BE2C (cell line): ENCODE results near the gene ECD.

Source experiments
- DNase-seq: peaks from one replicate; pipeline ENCODE4 v3.0.0-alpha.2; 2020
- H3K27me3 ChIP-seq: fragments of 250-450 bp; sonication (Bioruptor Pico); 2 replicates; pipeline ENCODE4 v1.5.1; 2020; ENCODE audit warnings: mild to moderate bottlenecking
- H3K36me3 ChIP-seq: fragments of 250-450 bp; sonication (Bioruptor Pico); 2 replicates; pipeline ENCODE4 v1.5.1; 2020; ENCODE audit warnings: mild to moderate bottlenecking
- H3K4me1 ChIP-seq: fragments of 250-450 bp; sonication (Bioruptor Pico); 2 replicates; pipeline ENCODE4 v1.5.1; 2020
- H3K4me3 ChIP-seq: 2 replicates; pipeline ENCODE4 v1.5.1; 2011; ENCODE audit warnings: low read depth, low read length
- H3K9me3 ChIP-seq: fragments of 250-450 bp; sonication (Bioruptor Pico); 2 replicates; pipeline ENCODE4 v1.5.1; 2020
- TF ChIP-seq, protein P1 (sequence below): IDR thresholded peaks from 2 replicates; pipeline ENCODE4 v1.5.1; 2012; ENCODE audit warnings: mild to moderate bottlenecking, low read depth, low read length

Gene ECD

DNA sequence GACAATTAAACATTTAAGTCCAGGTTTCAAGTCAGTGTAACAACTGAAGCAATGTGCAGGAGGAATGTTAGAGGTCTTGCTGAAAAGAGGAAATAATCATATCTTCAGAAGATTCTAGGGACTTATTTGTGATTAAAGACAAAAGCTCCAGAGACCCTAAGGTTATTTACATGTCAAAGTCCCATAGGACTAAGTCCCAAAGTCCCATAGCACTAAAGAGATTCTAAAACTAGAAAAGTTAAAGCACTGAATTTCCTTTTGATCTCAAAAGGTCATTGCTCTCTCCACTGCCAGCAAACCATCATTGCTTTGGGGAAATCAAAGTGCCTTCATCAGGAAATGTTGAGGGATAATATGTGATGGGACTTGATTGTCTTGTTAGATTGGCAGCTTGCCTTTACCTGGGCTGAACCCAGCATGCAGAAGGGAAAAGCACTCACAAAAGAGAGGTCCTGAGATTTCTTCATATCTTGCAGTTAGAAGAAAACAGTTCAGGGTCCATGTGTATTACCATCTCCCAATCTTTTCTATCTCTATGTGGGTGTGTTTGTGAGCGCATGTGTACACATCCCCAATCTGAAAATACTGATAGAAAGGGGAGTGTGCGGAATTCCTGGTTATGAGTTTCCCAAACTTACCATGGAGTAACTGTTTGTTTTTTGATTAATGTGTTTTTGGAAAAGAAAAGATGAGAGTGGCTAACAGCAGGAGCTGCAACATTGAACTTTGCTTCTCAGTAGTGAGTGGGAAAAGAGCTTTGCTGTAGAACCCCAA lies 35.7 kb downstream of the ECD start:
- Histone ChIP-seq H3K36me3 (peaks cover 52% of the 10 kb centered on the region), H3K9me3 (no peaks in the 10 kb centered on the region), H3K4me3 (no peak overlapping the region), H3K27me3 (no peaks in the 10 kb centered on the region), H3K4me1 (no peaks in the 10 kb centered on the region)
- TF ChIP-seq, protein P1, sequence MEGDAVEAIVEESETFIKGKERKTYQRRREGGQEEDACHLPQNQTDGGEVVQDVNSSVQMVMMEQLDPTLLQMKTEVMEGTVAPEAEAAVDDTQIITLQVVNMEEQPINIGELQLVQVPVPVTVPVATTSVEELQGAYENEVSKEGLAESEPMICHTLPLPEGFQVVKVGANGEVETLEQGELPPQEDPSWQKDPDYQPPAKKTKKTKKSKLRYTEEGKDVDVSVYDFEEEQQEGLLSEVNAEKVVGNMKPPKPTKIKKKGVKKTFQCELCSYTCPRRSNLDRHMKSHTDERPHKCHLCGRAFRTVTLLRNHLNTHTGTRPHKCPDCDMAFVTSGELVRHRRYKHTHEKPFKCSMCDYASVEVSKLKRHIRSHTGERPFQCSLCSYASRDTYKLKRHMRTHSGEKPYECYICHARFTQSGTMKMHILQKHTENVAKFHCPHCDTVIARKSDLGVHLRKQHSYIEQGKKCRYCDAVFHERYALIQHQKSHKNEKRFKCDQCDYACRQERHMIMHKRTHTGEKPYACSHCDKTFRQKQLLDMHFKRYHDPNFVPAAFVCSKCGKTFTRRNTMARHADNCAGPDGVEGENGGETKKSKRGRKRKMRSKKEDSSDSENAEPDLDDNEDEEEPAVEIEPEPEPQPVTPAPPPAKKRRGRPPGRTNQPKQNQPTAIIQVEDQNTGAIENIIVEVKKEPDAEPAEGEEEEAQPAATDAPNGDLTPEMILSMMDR: no peak
- no peak for DNase-seq

DNA sequence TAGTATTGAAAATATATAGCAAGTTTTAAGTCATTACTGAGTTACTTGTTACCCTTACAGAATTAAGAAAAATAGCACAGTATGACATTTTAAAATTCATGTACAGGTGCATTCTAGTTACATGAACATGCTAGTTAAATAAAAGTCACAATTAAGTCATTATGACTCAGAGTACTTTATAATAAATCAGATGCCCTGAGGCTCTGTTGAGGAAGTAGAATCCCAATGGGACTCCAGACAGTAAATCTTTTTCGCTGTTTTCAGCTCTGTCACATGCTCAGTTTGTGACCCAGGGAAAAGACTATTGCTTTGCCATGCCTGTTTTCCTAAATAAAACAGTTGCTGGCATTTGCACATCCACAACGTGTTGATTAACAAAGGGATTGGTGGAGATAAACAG lies 36.5 kb downstream of the ECD start:
- DNase-seq: no peak

DNA sequence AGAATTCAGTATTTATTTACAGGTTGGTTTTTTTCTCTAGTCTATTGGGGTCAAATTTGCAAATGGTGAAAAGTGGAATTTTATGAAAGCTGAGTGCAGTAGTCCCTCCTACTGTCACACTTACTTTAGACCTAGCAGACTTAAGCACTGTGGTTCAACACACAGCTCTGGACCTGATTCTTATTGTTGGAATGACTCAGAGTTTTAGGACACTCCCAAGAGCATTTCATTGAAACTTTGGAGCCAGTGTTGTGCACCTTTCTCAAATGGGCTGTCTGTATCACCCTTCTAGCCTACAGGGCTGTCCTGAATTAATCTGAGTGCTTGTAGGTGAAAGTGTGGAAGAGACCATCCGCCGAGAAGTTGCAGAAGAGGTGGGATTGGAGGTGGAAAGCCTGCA lies 41.5 kb downstream of the ECD start:
- TF ChIP-seq, protein P1: no peak
- no peaks in the 10 kb centered on the region for H3K9me3 ChIP-seq
- DNase-seq: no peak
- H3K4me1 ChIP-seq: no peaks in the 10 kb centered on the region
- no peaks in the 10 kb centered on the region for H3K27me3 ChIP-seq
- H3K4me3 ChIP-seq: no peak overlapping the region
- peaks cover 11% of the 10 kb centered on the region for H3K36me3 ChIP-seq

More for the DNA sequence above, 36.5 kb downstream of the ECD start:
- Histone ChIP-seq H3K4me3 (no peak overlapping the region), H3K9me3 (no peaks in the 10 kb centered on the region), H3K36me3 (peaks cover 49% of the 10 kb centered on the region), H3K4me1 (no peaks in the 10 kb centered on the region), H3K27me3 (no peaks in the 10 kb centered on the region)
- TF ChIP-seq, protein P1: no peak

DNA sequence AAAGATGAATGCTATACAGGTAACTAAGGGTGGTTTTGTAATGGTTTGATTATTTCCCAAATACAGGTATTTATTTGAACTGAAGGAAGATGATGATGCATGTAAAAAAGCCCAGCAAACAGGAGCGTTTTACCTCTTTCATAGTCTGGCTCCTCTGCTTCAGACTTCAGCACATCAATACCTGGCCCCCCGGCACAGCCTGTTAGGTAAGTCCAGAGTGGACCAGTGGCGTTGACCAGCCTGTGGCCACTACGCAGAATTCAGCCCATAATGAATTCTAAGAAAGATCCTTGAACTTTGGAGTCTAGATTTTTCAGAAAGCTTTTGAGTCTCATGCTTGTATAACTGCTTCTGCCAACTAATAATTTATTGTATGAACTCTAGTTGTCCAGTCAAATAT lies 47.9 kb downstream of the ECD start:
- TF ChIP-seq, protein P1: no peak
- H3K36me3 ChIP-seq: no peaks in the 10 kb centered on the region; the same call in none of the 2 replicates
- no peaks in the 10 kb centered on the region for H3K4me1 ChIP-seq
- H3K9me3 ChIP-seq: no peaks in the 10 kb centered on the region
- no peak overlapping the region for H3K4me3 ChIP-seq
- no peaks in the 10 kb centered on the region for H3K27me3 ChIP-seq
- no peak for DNase-seq

- no peaks in the 10 kb centered on the region for H3K4me1 ChIP-seq
- TF ChIP-seq, protein P1: no peak
- no peak for DNase-seq
Observed at GRCh38 chr10:73119457-73119856, 48.4 kb downstream of the ECD start.

DNA sequence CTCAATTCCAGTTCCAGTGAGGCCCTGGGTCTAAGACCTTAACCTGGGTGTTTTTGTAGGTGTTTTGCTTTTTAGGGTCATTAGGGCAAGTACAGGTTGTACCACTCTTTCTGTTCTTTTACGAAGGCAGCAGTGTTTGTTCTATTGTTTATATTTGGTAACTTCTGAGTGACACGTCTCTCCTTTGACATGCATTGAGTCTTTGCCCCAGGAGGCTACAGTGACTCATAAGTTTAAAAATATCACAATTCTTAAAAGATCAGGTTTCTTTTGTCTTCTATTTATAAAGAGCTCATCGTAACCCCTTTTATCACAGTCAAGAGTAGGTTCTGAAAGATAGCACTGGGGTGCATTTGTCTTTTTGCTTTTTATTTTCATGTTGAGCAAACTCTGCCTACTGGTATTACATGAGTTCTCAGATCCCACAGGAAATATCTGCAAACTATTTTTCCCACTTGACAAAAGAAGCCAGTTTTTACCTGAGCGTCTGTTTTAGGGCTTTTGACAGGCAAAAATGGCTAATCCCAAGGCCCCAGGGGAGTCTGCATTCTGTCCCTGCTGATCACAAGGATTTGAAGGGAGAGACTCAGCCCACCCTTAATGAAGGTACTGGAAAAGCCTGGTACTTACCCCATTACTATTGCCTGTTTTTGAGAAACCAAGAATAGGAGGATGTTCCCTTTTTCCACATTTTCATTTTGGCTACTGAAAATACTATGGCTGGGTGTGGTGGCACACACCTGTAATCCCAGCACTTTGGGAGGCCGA lies 49.6 kb downstream of the ECD start:
- Histone ChIP-seq H3K27me3 (no peaks in the 10 kb centered on the region), H3K4me1 (no peaks in the 10 kb centered on the region), H3K9me3 (no peaks in the 10 kb centered on the region), H3K36me3 (no peaks in the 10 kb centered on the region; the same call in none of the 2 replicates), H3K4me3 (no peak overlapping the region)
- TF ChIP-seq, protein P1: no peak
- DNase-seq: no peak

More at GRCh38 chr10:73119457-73119856, 48.4 kb downstream of the ECD start:
- Histone ChIP-seq H3K27me3 (no peaks in the 10 kb centered on the region), H3K9me3 (no peaks in the 10 kb centered on the region), H3K36me3 (no peaks in the 10 kb centered on the region; the same call in none of the 2 replicates), H3K4me3 (no peak overlapping the region)
